Adrenal gland (tissue), 12 donors: ENCODE measurements around the gene CLSTN3. TPM values are rescaled to one million over a fixed set of nuclear protein-coding genes. Genes with fewer than 3 reads are reported as not detected.

Experiments
- DNase-seq, 7 donors: peaks; one replicate each; pipeline ENCODE4 v3.0.0-alpha.2; 2019 to 2020
- H3K27ac ChIP-seq, 5 donors: fragments of 200-600 bp; sonication (generic) in 4 of 5; 1 replicate in 3 of 5; 2 replicates in 2 of 5; pipeline versions ENCODE4 v1.5.1 to v1.8.0; 2016 to 2020; ENCODE audit warnings: mild to moderate bottlenecking in 1 of 5
- H3K27me3 ChIP-seq: fragments of 200-600 bp; 2 replicates; pipeline ENCODE4 v1.8.0; 2021
- H3K36me3 ChIP-seq, 2 donors: fragments of 200-600 bp; replicated peaks in 1 of 2; 1 replicate in 1 of 2; 2 replicates in 1 of 2; pipeline versions ENCODE4 v1.5.1 to v1.8.0; 2018 to 2022
- H3K4me1 ChIP-seq, 2 donors: fragments of 200-600 bp; replicated peaks in 1 of 2; 1 replicate in 1 of 2; 2 replicates in 1 of 2; pipeline versions ENCODE4 v1.5.1 to v1.8.0; 2018 to 2021
- H3K4me3 ChIP-seq, 4 donors: fragments of 200-600 bp; sonication (generic) in 3 of 4; one replicate each; pipeline ENCODE4 v1.5.1; 2016 to 2018
- H3K9me3 ChIP-seq, 3 donors: fragments of 200-600 bp; sonication (generic) in 1 of 3; replicated peaks in 1 of 3; 1 replicate in 2 of 3; 2 replicates in 1 of 3; pipeline versions ENCODE4 v1.5.1 to v1.8.0; 2016 to 2021
- CTCF ChIP-seq, 6 experiments: fragments of 450-650 bp in 4 of 6; fragments of 200-600 bp in 2 of 6; sonication (generic) in 1 of 6; IDR thresholded peaks; 1 replicate in 5 of 6; 2 replicates in 1 of 6; pipeline versions ENCODE4 v1.5.1 to v1.8.0; 2016 to 2021; ENCODE audit warnings: antibody characterized with exemption in 6 of 6, mild to moderate bottlenecking in 2 of 6, moderate library complexity in 1 of 6
- POLR2A ChIP-seq, 2 donors: fragments of 450-650 bp; IDR thresholded peaks; one replicate each; pipeline ENCODE4 v1.6.1; 2017; ENCODE audit warnings: antibody characterized with exemption in 2 of 2, mild to moderate bottlenecking in 2 of 2, moderate library complexity in 1 of 2
- WGBS, 4 donors: extraction: QIAGEN DNeasy Blood & Tissue Kit in 2 of 4; methylation state at CpG; one replicate each; pipeline versions ENCODE4 v1.1.5 to v1.1.7; 2013 to 2017; 5-methylcytosine and 5-hydroxymethylcytosine counted together
- intact Hi-C, 2 donors: fragments of 100-400 bp; cut with DNase I; formaldehyde crosslinking; loops; one replicate each; pipeline versions ENCODE4 v1.14.1 to v1.15.0; 2022 to 2023
- polyA plus RNA-seq, 3 donors: library from polyadenylated mRNA; stranded (reverse); fragments of 200-250 nt in 2 of 3; fragments of 350-450 nt in 1 of 3; fragmentation: Illumina TruSeq in 1 of 3; extraction: RNeasy Lipid Tissue Mini Kit (QIAGEN cat#74804) in 1 of 3; gene quantifications; one replicate each; pipeline ENCODE4 v1.2.3, GENCODE V29; 2013 to 2014
- total RNA-seq, 9 donors: library from RNA; depleted of rRNA in 4 of 9; stranded (reverse); fragments of >200 nt in 4 of 9; fragments of 120-200 nt in 1 of 9; fragmentation: NEBNext Ultra II Directional in 1 of 9; extraction: Animal tissue kit (Norgen Biotek cat#: 25700) in 1 of 9; gene quantifications; one replicate each; pipeline versions ENCODE4 v1.1.0 to v1.2.4, GENCODE V29; 2013 to 2023
- donor health status: healthy with polysubstance abuse.
- donor health status: Bipolar disorder and iron deficiency.
- donor health status: DM: yes; HTN: yes; CAD: no.
- donor health status: DM: no; HTN: no; CAD: no.
- donor health status: DM: no; HTN: no; CAD: no.
- donor health status: DM: yes; HTN: yes; CAD: no.

The CLSTN3 gene
- total and polyA plus RNA-seq, 12 donors: 9.3 to 175 (median 42.8) TPM

GRCh38 chr12:7161811-7162210 lies 31.6 kb downstream of the CLSTN3 start:
- intact Hi-C loops: no loop called here
- no peak for TF ChIP-seq POLR2A (IDR thresholded peaks at IDR 0.05)
- TF ChIP-seq CTCF (IDR thresholded peaks at IDR 0.05): no peak
- no peaks in the 10 kb centered on the region for H3K36me3 ChIP-seq
- no peaks in the 10 kb centered on the region for H3K4me1 ChIP-seq
- no peak overlapping the region for H3K4me3 ChIP-seq
- H3K27me3 ChIP-seq: no peaks in the 10 kb centered on the region
- H3K9me3 ChIP-seq: no peaks in the 10 kb centered on the region
- peak in 4 of 7 donors; percentile 35 to 88 (median 46) for DNase-seq
- 79 to 90% (median 82%) methylated on average over 5 of the region's 5 CpGs for WGBS, 4 donors
- peak overlapping the region in 1 of 5 donors; percentile 45 for H3K27ac ChIP-seq

GRCh38 chr12:7162691-7163114 lies 32.5 kb downstream of the CLSTN3 start:
- WGBS, 4 donors: 5 to 8% (median 7%) methylated on average over 13 to 19 of the region's 19 CpGs
- H3K27me3 ChIP-seq: peaks cover under 1% of the 10 kb centered on the region
- no peaks in the 10 kb centered on the region for H3K9me3 ChIP-seq
- peak; percentile 22 to 55 (median 46) for TF ChIP-seq CTCF (IDR thresholded peaks at IDR 0.05)
- no peak for TF ChIP-seq POLR2A (IDR thresholded peaks at IDR 0.05)
- peak in 5 of 7 donors; percentile 32 to 79 (median 37) for DNase-seq
- intact Hi-C loops: no loop called here
- peak overlapping the region in 1 of 5 donors; percentile 45 for H3K27ac ChIP-seq
- H3K4me1 ChIP-seq: no peaks in the 10 kb centered on the region
- H3K4me3 ChIP-seq: no peak overlapping the region
- no peaks in the 10 kb centered on the region for H3K36me3 ChIP-seq

- Histone ChIP-seq H3K36me3 (no peaks in the 10 kb centered on the region), H3K4me3 (no peak overlapping the region), H3K9me3 (no peaks in the 10 kb centered on the region), H3K27ac (no peak overlapping the region), H3K27me3 (peaks cover 4% of the 10 kb centered on the region), H3K4me1 (no peaks in the 10 kb centered on the region)
- no peak for DNase-seq
- intact Hi-C loops: no loop called here
- TF ChIP-seq POLR2A (IDR thresholded peaks at IDR 0.05): no peak
- TF ChIP-seq CTCF (IDR thresholded peaks at IDR 0.05): no peak
Measured at GRCh38 chr12:7169951-7170350, 39.8 kb downstream of the CLSTN3 start.

GRCh38 chr12:7171854-7172253 lies 41.7 kb downstream of the CLSTN3 start:
- no peaks in the 10 kb centered on the region for H3K4me1 ChIP-seq
- H3K27me3 ChIP-seq: peaks cover 4% of the 10 kb centered on the region
- TF ChIP-seq CTCF (IDR thresholded peaks at IDR 0.05) (no peak), POLR2A (IDR thresholded peaks at IDR 0.05) (no peak)
- intact Hi-C loops: no loop called here
- peaks cover 0 to 4% (median 0%) of the 10 kb centered on the region in 3 donors for H3K9me3 ChIP-seq
- H3K36me3 ChIP-seq: no peaks in the 10 kb centered on the region
- whole genome bisulfite sequencing, 4 donors: 59 to 67% (median 63%) methylated on average over 1 of the region's 1 CpG
- no peak for DNase-seq
- H3K27ac ChIP-seq: no peak overlapping the region
- H3K4me3 ChIP-seq: no peak overlapping the region
